Upper lobe of right lung (tissue), 1 donor: ENCODE results near the gene NLE1. TPM values are rescaled to one million over a fixed set of nuclear protein-coding genes. Genes with fewer than 3 reads are reported as not detected.
A peak's percentile ranks its signal among the peaks of the same experiment; 100 is the strongest.
"Not testable (repeated sequence)": the region's sequence is repeated elsewhere in the genome, so short reads cannot be mapped to it uniquely, and the experiment has no call there.

Source experiments
- ATAC-seq: fragments of 200-7000 bp; cut with Tn5 transposase; one replicate; pipeline ENCODE4 v1.9.1; 2020; ENCODE audit warnings: mild to moderate bottlenecking, moderate library complexity
- DNase-seq: peaks from one replicate; pipeline ENCODE4 v3.0.0-alpha.2; 2020
- H3K27ac ChIP-seq: fragments of 200-600 bp; one replicate; pipeline ENCODE4 v1.8.0; 2022
- H3K27me3 ChIP-seq: fragments of 200-600 bp; one replicate; pipeline ENCODE4 v1.8.0; 2022; ENCODE audit warnings: mild to moderate bottlenecking
- H3K36me3 ChIP-seq: fragments of 200-600 bp; one replicate; pipeline ENCODE4 v1.8.0; 2022
- H3K4me1 ChIP-seq: fragments of 200-600 bp; one replicate; pipeline ENCODE4 v1.8.0; 2022
- H3K4me3 ChIP-seq: fragments of 200-600 bp; one replicate; pipeline ENCODE4 v1.8.0; 2022; ENCODE audit warnings: mild to moderate bottlenecking
- H3K9me3 ChIP-seq: fragments of 200-600 bp; one replicate; pipeline ENCODE4 v1.8.0; 2022
- CTCF ChIP-seq: fragments of 200-600 bp; IDR thresholded peaks from one replicate; pipeline ENCODE4 v1.8.0; 2022; ENCODE audit warnings: antibody characterized with exemption
- intact Hi-C: fragments of 100-400 bp; cut with DNase I; formaldehyde crosslinking; loops from one replicate; pipeline ENCODE4 v1.11.0; 2022
- total RNA-seq: library from RNA; stranded (reverse); fragmentation: NEBNext Ultra II Directional; extraction: Animal tissue kit (Norgen Biotek cat#: 25700); gene quantifications from one replicate; pipeline ENCODE4 v1.2.1, GENCODE V29; 2021
- donor health status: DM: no; HTN: yes; CAD: no; lungs with severe emphysema.

Gene NLE1
- total RNA-seq, 1 donor from 2014 or later, result 10.1 TPM

- intact Hi-C loops, result no loop called here
- DNase-seq, result no peak
- Histone ChIP-seq H3K4me1 (peaks cover 5% of the 10 kb centered on the region), H3K27me3 (no peaks in the 10 kb centered on the region), H3K27ac (no peak overlapping the region), H3K9me3 (no peaks in the 10 kb centered on the region), H3K36me3 (no peaks in the 10 kb centered on the region), H3K4me3 (no peak overlapping the region)
- no peak for TF ChIP-seq CTCF
- ATAC-seq, result peak; percentile 56
These were observed 43.7 kb upstream of the NLE1 start for GRCh38 chr17:35185849-35186248.

GRCh38 chr17:35184274-35184673 lies 42.2 kb upstream of the NLE1 start:
- no peak for ATAC-seq
- TF ChIP-seq CTCF, result no peak
- intact Hi-C loops, result no loop called here
- peaks cover 5% of the 10 kb centered on the region for H3K4me1 ChIP-seq
- H3K27me3 ChIP-seq, result no peaks in the 10 kb centered on the region
- no peaks in the 10 kb centered on the region for H3K9me3 ChIP-seq
- no peak overlapping the region for H3K27ac ChIP-seq
- H3K36me3 ChIP-seq, result no peaks in the 10 kb centered on the region
- DNase-seq, result no peak
- no peak overlapping the region for H3K4me3 ChIP-seq

- no peak for DNase-seq
- Histone ChIP-seq H3K9me3 (no peaks in the 10 kb centered on the region), H3K4me1 (no peaks in the 10 kb centered on the region), H3K27me3 (no peaks in the 10 kb centered on the region), H3K27ac (no peak overlapping the region), H3K4me3 (no peak overlapping the region), H3K36me3 (no peaks in the 10 kb centered on the region)
- intact Hi-C loops, result no loop called here
- TF ChIP-seq CTCF, result no peak
- ATAC-seq, result no peak
These were observed 41.2 kb upstream of the NLE1 start for GRCh38 chr17:35183332-35183731.

- not testable (repeated sequence) for H3K36me3 ChIP-seq, H3K9me3 ChIP-seq, H3K27me3 ChIP-seq, DNase-seq, H3K4me1 ChIP-seq, H3K4me3 ChIP-seq, ATAC-seq, H3K27ac ChIP-seq
- intact Hi-C loops, result loop anchor here (10.0 kb wide), 1 partner anchor 355 kb away; the partner anchor contains the start of gene SLFN12L
These were observed 37.3 kb upstream of the NLE1 start for GRCh38 chr17:35179379-35179778.

GRCh38 chr17:35176897-35177296 lies 34.8 kb upstream of the NLE1 start:
- DNase-seq, result no peak
- TF ChIP-seq CTCF, result no peak
- Histone ChIP-seq H3K27me3 (no peaks in the 10 kb centered on the region), H3K36me3 (no peaks in the 10 kb centered on the region), H3K4me1 (peaks cover 5% of the 10 kb centered on the region), H3K9me3 (no peaks in the 10 kb centered on the region), H3K4me3 (no peak overlapping the region), H3K27ac (no peak overlapping the region)
- ATAC-seq, result no peak
- intact Hi-C loops, result loop anchor here (10.0 kb wide), 1 partner anchor 358 kb away; the partner anchor contains the start of gene SLFN12L

- no peak for TF ChIP-seq CTCF
- H3K9me3 ChIP-seq, result no peaks in the 10 kb centered on the region
These were observed 33.7 kb upstream of the NLE1 start for GRCh38 chr17:35175638-35176415.

More at GRCh38 chr17:35175638-35176415, 33.7 kb upstream of the NLE1 start:
- H3K4me3 ChIP-seq, result no peak overlapping the region
- DNase-seq (no peak), ATAC-seq (no peak)
- H3K27me3 ChIP-seq, result no peaks in the 10 kb centered on the region
- H3K4me1 ChIP-seq, result peaks cover 8% of the 10 kb centered on the region
- H3K27ac ChIP-seq, result no peak overlapping the region
- no peaks in the 10 kb centered on the region for H3K36me3 ChIP-seq
- intact Hi-C loops, result loop anchor here (10.0 kb wide), 1 partner anchor 359 kb away; the partner anchor contains the start of gene SLFN12L
